Effector CD4-positive, alpha-beta T cell (primary cell): Measurements from ENCODE around the gene CDC37.

ENCODE experiments used
- DNase-seq: peaks from one replicate; pipeline ENCODE4 v3.0.0-alpha.2; 2020

Gene CDC37

DNA sequence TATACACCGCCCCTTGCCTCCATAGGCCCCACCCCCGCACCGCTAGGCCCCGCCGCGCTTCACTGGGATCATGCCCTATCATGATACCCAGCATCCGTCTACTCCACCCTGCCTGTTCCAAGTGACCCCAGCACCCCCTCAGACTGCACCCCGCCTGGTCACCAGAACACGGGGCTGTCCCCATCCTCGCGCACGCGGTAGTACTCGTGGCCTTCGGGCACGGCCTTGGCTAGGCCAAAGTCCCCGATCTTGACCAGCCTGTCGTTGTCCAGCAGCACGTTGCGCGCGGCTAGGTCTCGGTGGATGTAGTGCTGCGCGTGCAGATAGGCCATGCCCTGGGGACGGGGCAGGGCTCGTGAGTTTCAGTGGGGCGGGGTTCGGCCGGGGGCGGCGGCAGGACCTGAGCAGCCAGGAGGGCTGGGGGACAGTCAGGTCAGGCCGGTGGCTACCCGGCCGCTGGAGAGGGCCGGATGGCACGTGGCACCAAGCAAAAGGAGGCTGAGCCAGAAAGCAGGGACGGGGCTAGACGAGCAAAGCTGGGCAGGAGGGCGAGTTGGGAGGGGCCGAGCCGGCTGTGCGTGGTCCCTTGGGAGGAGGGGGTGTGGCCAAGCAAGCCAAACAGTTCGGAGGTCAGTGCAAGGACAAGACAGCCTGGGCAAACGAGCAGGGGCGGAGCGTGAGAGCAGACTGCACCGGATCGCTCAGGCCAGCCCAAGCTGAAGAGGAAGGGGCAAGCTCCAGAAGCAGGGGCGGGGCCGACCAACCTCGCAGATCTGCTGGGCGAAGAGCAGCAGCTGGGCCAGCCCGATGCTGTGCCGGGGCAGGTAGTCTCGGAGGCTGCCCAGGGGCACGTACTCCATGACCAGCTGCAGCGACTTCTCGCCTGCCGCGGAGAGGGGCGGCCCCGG, 50.3 kb downstream of the CDC37 start:
- no peak for DNase-seq

DNA sequence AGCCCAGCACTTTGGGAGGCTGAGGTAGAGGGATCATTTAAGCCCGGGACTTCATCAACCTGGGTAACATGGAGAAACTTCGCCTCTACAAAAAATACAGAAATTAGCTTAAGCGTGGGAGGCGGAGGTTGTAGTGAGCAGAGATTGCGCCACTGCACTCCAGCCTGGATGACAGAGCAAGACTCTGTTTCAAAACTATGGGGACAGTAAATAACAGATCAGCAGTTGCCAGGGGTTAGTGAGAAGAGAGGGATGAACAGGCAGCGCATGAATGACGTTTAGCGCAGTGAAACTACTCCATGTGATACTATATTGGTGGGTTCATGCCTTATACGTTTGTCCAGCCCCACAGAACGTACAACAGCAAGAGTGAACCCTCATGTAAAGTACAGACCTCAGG, 56.8 kb downstream of the CDC37 start:
- no peak for DNase-seq

DNA sequence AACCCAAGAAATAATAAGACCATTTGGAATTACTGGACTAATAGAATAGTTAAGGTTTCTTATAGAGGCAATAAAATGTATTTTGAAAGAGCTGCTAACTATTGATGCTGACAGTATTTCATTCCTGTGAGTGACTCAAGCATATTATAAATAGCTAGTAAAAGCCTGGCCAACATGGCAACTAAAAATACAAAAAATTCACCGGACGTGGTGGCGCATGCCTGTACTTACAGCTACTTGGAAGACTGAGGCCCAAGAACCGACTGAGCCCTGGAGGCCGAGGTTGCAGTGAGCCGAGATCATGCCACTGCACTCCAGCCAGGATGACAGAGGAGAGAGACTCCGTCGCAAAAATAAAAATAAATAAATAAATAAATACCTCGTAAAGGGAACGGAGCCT, 58.6 kb downstream of the CDC37 start:
- DNase-seq = no peak

DNA sequence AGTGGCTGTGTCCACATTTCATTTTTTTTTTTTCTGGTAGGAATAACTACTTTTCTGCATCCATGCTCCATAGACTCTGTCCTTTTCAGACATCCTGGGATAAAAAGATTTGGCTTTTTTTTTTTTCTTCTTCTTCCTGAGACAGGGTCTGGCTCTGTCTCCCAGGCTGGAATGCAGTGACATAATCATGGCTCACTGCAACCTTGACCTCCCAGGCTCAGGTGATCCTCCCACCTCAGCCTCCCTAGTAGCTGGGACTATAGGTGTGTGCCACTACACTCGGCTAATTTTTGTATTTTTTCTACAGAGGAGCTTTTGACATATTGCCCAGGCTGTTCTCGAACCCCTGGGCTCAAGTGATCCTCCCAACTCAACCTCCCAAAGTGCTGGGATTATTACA, 59.8 kb downstream of the CDC37 start:
- DNase-seq = no peak
